Nephron progenitor cell (in vitro differentiated cells): ENCODE data around the gene LDLRAP1.

Experiments used
- DNase-seq: peaks from one replicate; pipeline ENCODE4 v3.0.0; 2021
- H3K27ac Mint-ChIP-seq: 2 replicates; pipeline ENCODE4 v1.8.0; 2021; ENCODE audit warnings: mild to moderate bottlenecking, moderate library complexity, mixed read lengths
- H3K27me3 Mint-ChIP-seq: 2 replicates; pipeline ENCODE4 v1.8.0; 2021; ENCODE audit warnings: mild to moderate bottlenecking, low read depth, mixed read lengths; ENCODE audit not compliant: poor library complexity
- H3K36me3 Mint-ChIP-seq: 2 replicates; pipeline ENCODE4 v1.8.0; 2021; ENCODE audit warnings: low read depth, mixed read lengths
- H3K4me1 Mint-ChIP-seq: 2 replicates; pipeline ENCODE4 v1.8.0; 2021; ENCODE audit warnings: mixed read lengths
- H3K4me3 Mint-ChIP-seq: 2 replicates; pipeline ENCODE4 v1.8.0; 2021; ENCODE audit warnings: mild to moderate bottlenecking, moderate library complexity, mixed read lengths
- H3K9me3 Mint-ChIP-seq: 2 replicates; pipeline ENCODE4 v1.8.0; 2021; ENCODE audit warnings: mild to moderate bottlenecking, moderate library complexity, mixed read lengths
- TF ChIP-seq, protein P1 (sequence below): fragments of 200-600 bp; sonication (generic); IDR thresholded peaks from 2 replicates; pipeline ENCODE4 v1.5.0; 2021; ENCODE audit warnings: antibody characterized with exemption

Gene LDLRAP1

DNA sequence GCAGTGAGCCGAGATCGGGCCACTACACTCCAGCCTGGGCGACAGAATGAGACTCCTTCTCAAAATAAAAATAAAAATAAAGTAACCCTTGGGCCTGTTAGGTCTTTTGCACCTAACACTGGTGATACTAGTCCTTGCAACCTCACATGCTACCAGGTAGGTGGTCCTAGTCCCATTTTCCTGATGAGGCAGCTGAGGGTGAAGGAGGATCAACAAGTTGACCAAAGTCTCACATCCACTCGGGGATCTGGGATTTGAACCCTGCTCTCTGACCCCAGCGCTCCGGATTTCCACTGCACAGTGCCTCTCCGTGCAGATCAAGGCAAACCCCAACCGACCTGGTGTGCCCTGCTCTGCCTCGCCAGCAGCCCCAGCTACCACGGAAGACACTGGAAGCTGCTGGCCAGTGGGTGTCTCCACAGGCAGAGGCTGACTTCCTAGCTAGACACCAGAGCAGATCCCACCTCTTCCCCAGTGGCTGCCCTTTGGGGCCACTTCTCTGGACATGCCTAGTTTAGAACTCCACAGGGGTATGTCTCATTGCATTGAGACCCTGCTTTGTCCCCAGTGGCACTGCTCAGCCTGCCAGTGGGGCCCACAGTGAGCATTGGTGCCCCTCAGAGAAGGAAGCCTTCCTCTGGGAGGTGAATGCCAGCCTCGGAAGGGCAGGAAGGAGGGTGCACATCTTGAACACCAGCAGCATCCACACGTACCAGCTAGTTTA is 27.6 kb downstream of the LDLRAP1 start:
- H3K4me3 Mint-ChIP-seq = no peak overlapping the region
- no peak for DNase-seq
- peaks cover 53% of the 10 kb centered on the region for H3K4me1 Mint-ChIP-seq
- TF ChIP-seq, protein P1, sequence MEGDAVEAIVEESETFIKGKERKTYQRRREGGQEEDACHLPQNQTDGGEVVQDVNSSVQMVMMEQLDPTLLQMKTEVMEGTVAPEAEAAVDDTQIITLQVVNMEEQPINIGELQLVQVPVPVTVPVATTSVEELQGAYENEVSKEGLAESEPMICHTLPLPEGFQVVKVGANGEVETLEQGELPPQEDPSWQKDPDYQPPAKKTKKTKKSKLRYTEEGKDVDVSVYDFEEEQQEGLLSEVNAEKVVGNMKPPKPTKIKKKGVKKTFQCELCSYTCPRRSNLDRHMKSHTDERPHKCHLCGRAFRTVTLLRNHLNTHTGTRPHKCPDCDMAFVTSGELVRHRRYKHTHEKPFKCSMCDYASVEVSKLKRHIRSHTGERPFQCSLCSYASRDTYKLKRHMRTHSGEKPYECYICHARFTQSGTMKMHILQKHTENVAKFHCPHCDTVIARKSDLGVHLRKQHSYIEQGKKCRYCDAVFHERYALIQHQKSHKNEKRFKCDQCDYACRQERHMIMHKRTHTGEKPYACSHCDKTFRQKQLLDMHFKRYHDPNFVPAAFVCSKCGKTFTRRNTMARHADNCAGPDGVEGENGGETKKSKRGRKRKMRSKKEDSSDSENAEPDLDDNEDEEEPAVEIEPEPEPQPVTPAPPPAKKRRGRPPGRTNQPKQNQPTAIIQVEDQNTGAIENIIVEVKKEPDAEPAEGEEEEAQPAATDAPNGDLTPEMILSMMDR = no peak
- peaks cover 30% of the 10 kb centered on the region for H3K27me3 Mint-ChIP-seq
- no peaks in the 10 kb centered on the region for H3K36me3 Mint-ChIP-seq
- H3K9me3 Mint-ChIP-seq = no peaks in the 10 kb centered on the region
- H3K27ac Mint-ChIP-seq = no peak overlapping the region

DNA sequence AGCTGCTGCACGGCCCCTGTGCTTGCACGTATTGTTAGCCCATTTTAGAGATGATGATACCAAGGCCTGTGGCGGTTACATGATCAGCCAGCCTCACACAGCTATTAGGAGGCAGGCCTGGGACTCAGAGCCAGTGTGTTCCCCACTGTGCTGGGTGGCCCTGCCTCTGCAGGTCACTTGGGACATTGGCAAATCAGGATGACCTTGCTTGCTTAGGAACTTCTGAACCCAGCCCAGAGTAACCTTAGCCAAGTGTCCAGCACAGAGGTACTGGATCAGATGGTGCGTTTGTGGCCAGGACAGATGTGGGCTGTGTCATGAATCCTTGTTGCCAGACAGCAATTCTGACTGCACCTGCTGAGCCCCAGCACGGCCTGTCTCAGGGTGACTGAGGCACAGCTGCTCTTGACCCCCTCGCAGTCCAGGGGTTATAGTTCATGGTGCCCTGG is 28.1 kb downstream of the LDLRAP1 start:
- Mint-ChIP-seq H3K9me3 (no peaks in the 10 kb centered on the region), H3K4me1 (peaks cover 47% of the 10 kb centered on the region), H3K4me3 (no peak overlapping the region), H3K27ac (no peak overlapping the region), H3K27me3 (peaks cover 30% of the 10 kb centered on the region), H3K36me3 (no peaks in the 10 kb centered on the region)
- TF ChIP-seq, protein P1 = no peak
- no peak for DNase-seq

DNA sequence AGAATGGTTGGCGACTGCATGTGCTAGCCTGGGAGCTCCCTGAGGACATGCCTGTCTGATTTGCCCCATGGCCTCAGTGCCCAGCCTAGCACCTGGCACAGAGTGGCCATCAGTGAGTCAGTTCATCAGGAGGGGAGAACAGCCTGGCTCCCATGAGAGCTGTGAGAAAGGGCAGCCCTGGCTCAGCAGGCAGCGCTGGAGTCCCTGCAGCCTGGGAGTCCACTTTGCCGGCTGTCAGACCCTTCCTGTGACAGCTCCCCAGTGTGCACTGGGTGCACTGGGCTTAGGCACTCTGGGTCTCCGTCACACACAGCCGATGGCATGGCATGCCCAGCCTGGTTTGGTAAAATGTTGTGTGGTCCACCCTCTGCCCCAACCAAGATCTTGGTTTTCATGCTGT is 28.7 kb downstream of the LDLRAP1 start:
- Mint-ChIP-seq H3K9me3 (no peaks in the 10 kb centered on the region), H3K4me1 (peaks cover 42% of the 10 kb centered on the region), H3K27me3 (peaks cover 30% of the 10 kb centered on the region), H3K36me3 (no peaks in the 10 kb centered on the region), H3K27ac (no peak overlapping the region), H3K4me3 (no peak overlapping the region)
- DNase-seq = no peak
- TF ChIP-seq, protein P1 = no peak

DNA sequence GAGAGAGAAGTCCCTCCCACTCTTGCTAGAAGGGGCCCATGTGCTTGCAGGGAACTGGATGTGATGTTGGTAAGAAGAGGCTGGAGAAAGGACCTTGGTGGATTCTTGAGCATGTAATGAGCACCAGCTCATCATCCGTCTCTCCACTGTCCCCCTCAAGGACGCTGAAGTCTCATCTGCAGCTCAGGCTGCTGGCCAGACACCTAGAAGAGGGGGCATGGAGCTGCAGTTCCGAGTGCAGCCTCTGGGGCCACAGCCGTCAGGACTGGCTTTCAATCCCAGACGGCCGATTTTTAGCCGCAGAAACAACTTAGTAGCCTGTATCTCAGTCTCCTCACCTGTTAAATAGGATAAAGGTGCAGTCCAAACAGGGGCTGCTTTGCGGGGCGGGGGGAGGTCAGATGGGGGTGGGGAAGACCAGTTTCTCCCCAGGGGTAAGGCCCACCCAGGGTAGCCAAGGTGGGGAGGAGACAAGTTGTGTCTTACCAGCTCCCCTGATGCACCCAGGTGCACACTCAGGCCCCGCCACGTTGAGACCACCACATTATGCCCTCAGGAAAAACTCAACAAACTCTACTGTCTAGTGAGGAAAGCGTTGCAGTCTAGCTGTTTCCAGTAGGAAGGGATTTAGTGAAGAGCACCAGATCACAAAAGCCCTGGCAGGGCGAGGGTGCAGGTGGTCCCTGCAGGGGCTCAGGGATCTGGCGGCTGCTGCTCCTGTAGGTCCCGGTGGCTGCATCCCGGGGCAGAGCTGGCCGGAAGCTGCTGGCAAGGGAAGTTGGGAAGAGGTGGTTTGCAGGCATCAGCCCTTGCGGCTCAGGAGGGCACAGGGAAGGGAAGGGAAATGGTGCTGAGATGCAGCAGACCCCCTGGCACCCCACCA is 29.5 kb downstream of the LDLRAP1 start:
- DNase-seq = peak; percentile 73
- Mint-ChIP-seq H3K36me3 (no peaks in the 10 kb centered on the region), H3K4me3 (no peak overlapping the region), H3K27me3 (peaks cover 30% of the 10 kb centered on the region), H3K4me1 (peaks cover 39% of the 10 kb centered on the region), H3K27ac (no peak overlapping the region), H3K9me3 (no peaks in the 10 kb centered on the region)
- TF ChIP-seq, protein P1 = peak; percentile 67

DNA sequence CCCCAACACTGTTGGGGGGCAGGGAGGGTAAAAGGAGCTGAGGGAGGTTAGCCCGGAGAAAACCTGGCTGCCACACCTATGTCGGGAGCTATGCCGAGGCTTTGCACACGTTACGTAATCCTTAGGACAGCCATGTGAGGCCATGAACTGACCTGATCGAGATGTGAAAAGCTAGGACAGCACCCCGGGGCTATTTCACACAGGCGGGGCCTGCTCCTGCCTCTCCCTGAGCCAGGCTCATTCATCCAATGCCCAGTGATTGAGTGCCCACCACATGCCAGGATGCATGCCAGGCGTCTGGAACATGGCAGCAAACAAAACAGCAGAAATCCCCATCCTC is 30.2 kb downstream of the LDLRAP1 start:
- no peaks in the 10 kb centered on the region for H3K36me3 Mint-ChIP-seq
- peaks cover 33% of the 10 kb centered on the region for H3K4me1 Mint-ChIP-seq
- no peaks in the 10 kb centered on the region for H3K9me3 Mint-ChIP-seq
- H3K4me3 Mint-ChIP-seq = no peak overlapping the region
- no peak for DNase-seq
- no peak overlapping the region for H3K27ac Mint-ChIP-seq
- peaks cover 34% of the 10 kb centered on the region for H3K27me3 Mint-ChIP-seq
- TF ChIP-seq, protein P1 = no peak
